CD1c-positive myeloid dendritic cell (primary cell): ENCODE data around the gene EVX1.

Source experiments
- DNase-seq: peaks from one replicate; pipeline ENCODE4 v3.0.0-alpha.2; 2016; ENCODE audit errors: extremely low spot score

Gene EVX1

DNA sequence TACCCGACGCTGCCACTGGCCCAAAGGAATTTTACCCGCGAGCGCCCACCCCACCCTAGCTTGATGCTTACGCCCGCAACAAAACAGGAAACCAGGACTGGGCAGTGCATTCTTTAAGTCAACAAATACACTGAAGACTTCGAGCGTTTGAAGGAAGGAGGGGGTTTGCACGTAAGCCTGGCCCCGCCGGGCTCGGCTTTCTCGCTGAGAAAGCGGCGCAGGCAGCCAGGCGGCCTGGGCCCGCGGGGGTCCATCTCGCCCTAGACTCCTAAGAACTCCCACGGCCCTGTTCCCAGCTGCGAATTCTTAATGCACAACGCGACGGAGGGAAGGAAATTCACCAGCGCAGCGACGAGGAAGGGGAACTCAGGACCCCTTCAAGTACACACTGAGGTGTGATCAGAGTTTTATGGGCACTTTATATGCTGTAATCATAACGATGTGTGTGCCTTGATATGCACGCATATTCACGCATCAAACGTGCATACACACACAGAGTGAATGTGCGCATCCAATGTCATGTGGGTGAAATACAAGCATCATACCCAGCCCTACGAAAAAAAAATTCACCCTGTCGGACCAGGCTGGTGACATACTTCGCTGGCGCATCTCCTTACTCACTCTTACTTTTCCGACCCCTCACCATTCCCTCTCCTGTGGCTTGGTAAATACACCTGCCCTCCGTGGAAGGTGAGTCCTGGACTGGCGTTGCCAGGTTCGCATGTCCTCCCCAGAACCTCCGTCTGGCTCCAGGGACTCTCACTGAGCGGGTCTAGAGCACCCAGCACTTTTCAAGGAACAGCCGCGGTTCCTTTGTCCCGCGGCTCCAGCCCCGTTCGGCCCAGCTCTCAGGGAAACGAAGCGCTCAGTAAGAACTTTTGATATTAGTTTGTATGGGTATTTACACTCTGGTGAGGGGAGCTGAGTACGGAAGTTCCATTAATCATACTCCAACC, 37.0 kb upstream of the EVX1 start:
- DNase-seq: peak; percentile 34

- DNase-seq: no peak
Measured at GRCh38 chr7:27207348-27207985, 35.1 kb upstream of the EVX1 start.

DNA sequence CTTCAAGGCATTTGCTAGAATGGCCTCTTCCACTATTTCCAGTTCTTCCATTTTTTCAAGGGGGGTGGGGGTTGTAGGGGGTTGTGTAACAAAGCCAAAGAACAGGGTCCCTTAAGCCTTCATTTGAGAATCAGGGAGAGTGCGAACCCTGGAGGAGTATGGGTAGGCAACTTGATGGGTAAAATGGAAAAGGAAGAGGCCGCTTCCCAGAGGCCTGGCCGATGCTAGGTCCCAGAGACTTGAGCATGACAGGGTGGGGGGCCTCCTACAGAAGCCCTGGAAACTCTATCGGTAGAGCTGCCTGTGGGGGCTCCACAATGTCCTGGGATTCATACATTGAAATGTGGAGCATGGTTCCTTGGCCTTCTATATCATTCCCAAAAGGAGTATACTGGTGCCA, 33.6 kb upstream of the EVX1 start:
- no peak for DNase-seq

DNA sequence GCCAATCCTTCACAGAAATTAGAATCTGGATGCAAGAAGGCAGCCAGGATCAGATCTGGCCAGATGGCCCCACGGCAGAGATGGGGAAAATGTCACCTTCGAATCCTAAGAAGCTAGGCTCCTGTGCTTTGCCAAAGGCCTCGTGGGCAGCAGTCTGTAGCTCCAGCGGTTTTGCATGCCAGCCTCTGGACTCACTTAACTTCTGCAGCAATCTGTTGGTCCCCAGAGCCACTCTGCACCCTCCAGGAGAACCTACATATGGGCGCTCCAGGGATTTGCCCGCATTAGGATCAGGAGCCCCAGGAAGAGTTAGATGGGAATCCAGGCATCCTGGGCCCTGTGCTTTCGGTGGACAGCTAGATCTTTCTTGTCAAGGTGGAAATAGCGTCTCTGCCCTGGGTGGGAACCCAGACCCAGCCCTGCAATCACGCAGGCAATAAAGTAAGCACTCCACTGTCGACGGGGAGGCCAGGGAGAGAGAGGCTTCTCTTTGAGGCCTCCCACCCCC, 32.6 kb upstream of the EVX1 start:
- no peak for DNase-seq

DNA sequence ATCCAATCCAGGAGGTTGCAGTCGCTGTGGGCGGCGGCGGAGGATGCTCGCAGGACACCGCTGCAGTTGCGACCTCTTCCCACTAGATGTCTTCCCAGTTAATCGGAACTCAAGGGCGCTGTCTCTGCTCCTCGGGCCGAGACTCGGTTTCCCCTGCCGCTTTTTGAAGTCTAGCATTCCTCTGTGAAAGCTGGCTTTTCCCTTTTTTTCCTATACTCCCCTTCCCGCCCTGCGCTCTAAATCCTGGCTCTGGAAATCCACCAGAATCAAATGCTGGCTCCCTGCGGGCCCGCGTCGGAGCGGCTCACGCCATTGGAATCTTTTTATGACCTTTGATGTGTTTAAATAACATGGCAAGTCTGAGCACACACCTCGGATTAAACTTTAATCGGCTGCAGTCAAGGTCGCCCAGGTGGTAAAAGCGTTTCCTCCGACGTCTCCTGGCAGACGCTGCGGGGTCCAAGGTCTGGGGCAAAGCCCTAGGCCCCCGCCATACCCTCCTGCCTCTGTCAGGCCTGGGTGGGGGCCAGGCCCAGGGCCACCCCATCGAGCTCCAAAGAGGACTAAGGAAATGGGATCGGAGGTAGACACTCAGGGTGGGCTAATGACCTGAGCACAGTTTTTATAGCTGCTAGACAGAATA, 32.0 kb upstream of the EVX1 start:
- peak; percentile 61 for DNase-seq

- no peak for DNase-seq
Measured at GRCh38 chr7:27211084-27211446, 31.5 kb upstream of the EVX1 start.

GRCh38 chr7:27211764-27212204, 30.8 kb upstream of the EVX1 start:
- DNase-seq: no peak

DNA sequence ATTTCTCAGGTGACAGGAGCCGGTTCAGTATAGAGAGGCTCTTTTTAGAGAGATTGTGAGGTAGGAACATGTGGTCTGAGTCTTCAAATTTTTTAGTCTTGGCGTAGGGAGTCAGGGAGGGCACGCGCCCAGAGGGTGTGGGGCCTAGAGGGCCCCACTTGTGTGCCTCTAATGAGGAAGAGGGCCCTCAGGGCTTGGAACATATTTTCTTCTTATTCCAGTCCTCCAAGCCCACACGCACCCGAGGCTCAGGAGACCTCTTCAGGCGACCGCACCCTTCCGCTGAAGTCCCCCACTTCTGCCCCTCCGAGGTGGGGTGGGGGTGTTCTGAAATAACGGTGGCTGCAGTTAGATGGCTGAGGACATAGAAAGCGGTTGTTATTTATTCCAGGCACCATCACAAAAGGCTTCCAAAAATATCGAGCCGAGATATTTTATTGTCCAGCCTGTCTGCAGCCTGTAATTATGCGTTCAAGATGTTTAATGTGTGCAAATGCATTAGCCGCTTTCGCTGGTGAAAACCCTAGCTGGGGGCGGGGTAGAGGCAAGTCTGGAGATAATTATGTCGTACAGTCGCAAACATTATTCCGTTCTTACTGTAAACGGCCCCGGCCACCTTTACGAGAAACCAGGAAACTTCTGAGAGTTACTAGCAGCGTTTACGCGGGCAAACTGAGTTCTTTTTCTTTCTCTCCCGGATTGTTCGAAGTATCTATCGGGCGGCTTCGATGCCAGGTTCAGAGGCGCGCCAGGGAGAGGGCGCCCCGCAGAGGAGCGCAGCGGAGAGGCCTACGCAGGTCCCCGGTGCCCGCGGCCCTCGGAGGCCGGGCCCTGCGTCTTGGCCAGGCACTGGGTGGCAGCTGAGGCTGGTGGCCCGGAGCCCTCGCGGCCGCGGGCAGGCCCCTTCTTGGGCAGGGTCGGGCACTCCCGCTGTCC, 29.8 kb upstream of the EVX1 start:
- no peak for DNase-seq

GRCh38 chr7:27213433-27214238, 29.0 kb upstream of the EVX1 start:
- DNase-seq: peak; percentile 21

DNA sequence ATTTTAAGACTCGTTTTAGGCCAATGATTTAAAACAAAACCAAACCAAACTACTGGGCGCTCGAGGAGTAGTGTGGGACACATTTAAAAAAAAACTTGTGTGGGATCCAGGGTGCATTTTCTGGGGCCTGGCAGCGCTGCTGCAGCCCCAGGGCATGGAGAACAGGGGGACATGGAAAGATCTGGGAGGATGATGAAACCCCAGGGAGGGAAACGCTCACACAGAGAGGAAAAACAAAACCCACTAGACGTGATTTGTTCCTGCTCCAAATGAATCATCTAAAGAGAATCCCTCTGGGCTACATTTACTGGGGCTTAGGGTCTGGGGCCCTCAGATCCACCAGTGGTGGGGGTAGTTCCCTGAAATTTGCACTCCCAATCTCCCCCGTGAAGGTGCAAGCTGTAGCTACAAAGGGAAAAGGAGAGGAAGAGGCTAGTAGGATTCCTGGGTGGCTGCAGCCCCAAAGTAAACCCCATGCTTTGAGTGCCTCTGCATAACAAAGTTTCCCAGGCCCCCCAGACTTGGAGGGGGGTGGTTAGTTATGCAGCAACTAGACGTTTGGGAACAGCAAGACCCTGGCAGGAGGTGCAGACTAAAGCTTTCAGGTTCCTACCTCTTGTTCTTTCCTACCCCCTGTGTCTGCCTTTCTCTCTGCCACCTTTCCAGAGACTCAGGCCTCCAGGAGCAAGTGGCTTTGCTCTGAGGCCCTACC, 28.2 kb upstream of the EVX1 start:
- no peak for DNase-seq

DNA sequence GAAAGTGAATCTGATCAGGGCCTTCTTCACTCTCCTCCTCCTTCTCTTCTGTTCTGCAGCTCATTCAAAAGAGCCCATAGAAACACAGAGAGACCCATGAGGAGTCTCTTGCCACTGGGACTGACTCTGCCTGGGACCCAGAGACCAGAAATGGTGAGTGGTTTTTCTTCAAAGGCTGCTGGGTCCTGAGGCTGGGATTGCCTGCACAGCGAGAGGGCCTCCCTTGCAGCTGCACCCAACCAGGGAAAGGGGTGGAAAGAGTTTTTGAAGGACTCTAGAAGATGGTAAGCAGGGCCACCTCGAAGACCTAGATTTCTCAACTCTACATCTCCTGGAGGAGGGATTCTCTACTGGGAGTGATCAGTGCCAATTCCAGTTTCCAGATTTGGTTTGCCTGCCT, 27.2 kb upstream of the EVX1 start:
- no peak for DNase-seq

- DNase-seq: no peak
Measured at GRCh38 chr7:27217951-27218350, 24.7 kb upstream of the EVX1 start.

GRCh38 chr7:27219821-27220220, 22.8 kb upstream of the EVX1 start:
- no peak for DNase-seq

GRCh38 chr7:27220440-27220955, 22.1 kb upstream of the EVX1 start:
- DNase-seq: no peak

DNA sequence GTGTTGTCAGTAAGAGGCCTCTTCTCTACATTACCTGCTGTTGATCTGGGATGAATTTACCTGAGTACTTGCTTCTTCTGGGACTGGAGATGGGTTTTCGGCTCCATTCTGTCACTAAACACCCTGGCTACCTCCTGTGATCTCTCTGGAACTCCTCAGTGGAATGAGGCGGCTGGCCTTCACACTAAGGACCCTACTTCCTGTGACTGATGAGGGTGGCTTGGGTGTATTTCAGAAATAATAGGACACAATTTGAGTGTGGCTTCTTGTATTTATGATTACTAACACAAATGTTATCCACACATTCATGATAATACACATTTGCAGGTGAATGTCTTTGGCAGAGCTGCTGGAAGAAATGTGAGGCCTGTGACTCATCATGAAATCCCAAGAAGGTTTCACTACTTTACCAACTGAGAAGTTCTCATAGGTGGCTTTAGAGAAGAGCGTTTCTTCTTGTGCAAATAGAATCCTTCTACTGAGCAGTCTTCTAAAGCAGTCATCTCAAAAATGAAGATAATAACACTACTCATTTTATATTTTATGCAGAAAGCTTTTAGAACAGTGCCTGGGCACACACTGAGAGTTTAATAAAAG, 21.3 kb upstream of the EVX1 start:
- DNase-seq: no peak

- DNase-seq: no peak
Measured at GRCh38 chr7:27223941-27224575, 18.5 kb upstream of the EVX1 start.

- no peak for DNase-seq
Measured at GRCh38 chr7:27224983-27225934, 17.3 kb upstream of the EVX1 start.

DNA sequence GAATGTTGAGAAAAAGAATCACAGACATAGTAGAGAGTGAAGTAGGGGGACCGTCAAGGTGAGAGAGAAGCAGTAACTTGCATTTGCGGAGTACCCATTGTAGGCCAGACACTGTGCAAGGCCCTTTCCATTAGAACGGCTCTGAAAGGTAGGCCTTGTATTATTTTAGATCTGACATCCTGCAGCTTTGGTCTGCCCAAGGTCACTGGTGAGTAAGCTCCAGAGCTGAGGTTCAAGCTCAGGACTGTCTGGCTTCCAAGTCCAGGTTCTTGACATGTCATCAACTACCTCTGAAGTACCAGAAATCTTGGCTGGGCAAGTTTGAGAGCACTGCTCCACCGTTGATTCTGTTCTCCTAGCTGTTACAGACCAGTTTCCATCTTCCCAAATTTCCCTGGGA, 13.2 kb upstream of the EVX1 start:
- no peak for DNase-seq
